NB4 (cell line): ENCODE data around the gene FAM120A.

Source experiments
- POLR2A ChIP-seq: IDR thresholded peaks from 2 replicates; pipeline ENCODE4 v1.6.1; 2011; ENCODE audit warnings: mild to moderate bottlenecking; ENCODE audit not compliant: insufficient read length; ENCODE audit errors: extremely low read depth
- TF ChIP-seq, protein P1 (sequence below): IDR thresholded peaks from one replicate; pipeline ENCODE4 v1.5.1; 2012; ENCODE audit warnings: low read depth, low read length
- TF ChIP-seq, protein P2 (sequence below): IDR thresholded peaks from 2 replicates; pipeline ENCODE4 v1.6.1; 2011; ENCODE audit warnings: low read depth, low read length

DNA sequence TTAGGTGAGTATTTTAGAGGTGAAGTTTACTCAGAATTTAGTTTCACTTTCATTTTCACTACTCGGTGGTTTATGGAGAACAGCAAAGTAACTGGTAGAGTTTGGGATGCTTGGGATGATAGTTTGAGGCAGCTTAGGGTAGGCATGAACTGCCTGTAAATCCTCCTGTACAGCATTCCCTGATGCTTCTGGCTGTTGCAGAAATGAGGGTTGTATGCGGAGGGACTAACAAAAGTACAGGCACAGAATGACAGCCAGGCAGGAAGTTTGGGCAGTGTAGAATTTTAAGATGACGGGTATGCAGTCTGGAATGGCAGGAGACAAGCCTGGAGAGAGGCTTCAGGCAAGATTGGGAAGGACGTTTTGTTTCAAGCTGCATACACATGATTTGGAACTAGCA, 49.9 kb downstream of the FAM120A start:
- TF ChIP-seq, protein P1, sequence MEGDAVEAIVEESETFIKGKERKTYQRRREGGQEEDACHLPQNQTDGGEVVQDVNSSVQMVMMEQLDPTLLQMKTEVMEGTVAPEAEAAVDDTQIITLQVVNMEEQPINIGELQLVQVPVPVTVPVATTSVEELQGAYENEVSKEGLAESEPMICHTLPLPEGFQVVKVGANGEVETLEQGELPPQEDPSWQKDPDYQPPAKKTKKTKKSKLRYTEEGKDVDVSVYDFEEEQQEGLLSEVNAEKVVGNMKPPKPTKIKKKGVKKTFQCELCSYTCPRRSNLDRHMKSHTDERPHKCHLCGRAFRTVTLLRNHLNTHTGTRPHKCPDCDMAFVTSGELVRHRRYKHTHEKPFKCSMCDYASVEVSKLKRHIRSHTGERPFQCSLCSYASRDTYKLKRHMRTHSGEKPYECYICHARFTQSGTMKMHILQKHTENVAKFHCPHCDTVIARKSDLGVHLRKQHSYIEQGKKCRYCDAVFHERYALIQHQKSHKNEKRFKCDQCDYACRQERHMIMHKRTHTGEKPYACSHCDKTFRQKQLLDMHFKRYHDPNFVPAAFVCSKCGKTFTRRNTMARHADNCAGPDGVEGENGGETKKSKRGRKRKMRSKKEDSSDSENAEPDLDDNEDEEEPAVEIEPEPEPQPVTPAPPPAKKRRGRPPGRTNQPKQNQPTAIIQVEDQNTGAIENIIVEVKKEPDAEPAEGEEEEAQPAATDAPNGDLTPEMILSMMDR, result no peak
- no peak for TF ChIP-seq POLR2A
- TF ChIP-seq, protein P2, sequence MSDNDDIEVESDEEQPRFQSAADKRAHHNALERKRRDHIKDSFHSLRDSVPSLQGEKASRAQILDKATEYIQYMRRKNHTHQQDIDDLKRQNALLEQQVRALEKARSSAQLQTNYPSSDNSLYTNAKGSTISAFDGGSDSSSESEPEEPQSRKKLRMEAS, result no peak
